ENCODE measurements around the gene CFAP73.
"Not testable (repeated sequence)": the region's sequence is repeated elsewhere in the genome, so short reads cannot be mapped to it uniquely, and the experiment has no call there.

The CFAP73 gene

DNA sequence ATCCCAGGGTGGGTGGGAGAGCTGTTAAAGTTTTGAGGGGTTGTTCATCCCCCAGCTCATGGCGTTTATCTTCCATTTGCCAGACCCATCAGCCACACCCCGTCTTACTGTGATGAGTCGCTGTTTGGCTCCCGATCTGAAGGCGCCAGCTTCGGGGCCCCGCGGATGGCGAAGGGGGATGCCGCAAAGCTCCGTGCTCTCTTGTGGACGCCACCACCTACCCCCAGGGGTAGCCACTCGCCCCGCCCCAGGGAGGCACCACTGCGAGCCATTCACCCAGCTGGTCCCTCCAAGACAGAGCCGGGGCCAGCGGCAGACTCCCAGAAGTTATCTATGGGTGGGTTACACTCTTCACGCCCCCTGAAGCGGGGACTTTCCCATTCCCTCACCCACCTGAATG, 41.7 kb downstream of the CFAP73 start:
- no peak for DNase-seq (ENCODE audit: low read depth)

DNA sequence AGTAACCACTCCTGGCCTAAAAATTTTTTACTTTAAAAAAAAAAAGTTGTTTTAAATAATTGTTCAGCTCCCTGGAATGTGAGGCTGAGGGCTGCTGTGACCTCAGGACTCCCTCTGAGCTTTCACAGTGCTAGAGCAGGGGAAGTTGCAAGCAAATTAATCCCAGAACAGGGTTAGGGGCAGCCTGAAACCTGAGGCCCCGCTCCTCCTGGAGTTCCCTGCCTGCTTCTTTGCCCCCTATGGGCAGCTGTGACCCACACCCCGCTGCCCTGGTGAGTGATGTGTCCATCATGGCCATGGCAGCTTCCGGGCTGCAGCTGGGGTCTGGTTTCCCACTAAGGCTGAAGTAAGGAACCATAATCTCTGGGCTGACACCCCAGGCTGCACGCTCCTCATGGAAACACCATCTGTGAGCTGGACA, 45.5 kb downstream of the CFAP73 start:
- DNase-seq (ENCODE audit: low read depth), result peak; percentile 36

DNA sequence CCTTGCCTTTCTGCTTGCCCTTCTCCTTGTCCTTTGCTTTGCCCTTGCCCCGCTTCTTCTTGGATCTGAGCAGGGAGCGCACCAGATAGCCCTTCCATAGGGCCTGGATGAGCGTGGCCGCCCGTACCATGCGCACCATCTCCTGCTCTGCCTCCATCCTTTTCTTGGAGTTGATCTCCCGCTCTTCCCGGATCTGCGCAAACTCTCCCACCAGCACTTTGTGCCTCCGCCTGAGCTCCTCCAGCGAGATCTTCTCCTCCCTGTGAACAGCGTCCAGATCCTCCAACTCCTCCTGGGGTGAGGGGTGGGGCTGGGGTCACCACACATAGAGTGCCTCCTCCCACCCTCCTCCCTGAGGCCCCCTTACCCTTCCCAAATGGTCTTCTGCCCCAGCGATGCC, 46.1 kb downstream of the CFAP73 start:
- DNase-seq (ENCODE audit: low read depth), result no peak

DNA sequence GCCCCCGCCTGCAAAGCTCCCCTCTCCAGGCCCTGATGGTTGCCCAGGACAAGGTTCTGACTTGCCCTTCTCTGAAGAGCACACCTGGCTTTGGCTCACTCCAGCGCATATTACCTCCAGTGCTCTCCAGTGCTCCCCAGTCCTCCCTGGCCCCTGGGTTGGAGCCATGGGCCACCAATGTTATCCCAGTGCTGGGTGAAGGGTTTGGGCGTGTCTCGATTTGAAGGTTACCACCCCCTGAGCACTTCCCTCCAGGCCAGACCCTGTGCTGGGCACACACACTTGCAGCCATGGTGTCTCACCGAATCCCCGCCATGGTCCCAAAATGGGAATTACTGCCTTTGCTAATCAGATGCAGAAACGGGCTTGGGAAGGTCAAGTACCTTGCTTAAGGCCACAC, 47.1 kb downstream of the CFAP73 start:
- no peak for DNase-seq (ENCODE audit: low read depth)

DNA sequence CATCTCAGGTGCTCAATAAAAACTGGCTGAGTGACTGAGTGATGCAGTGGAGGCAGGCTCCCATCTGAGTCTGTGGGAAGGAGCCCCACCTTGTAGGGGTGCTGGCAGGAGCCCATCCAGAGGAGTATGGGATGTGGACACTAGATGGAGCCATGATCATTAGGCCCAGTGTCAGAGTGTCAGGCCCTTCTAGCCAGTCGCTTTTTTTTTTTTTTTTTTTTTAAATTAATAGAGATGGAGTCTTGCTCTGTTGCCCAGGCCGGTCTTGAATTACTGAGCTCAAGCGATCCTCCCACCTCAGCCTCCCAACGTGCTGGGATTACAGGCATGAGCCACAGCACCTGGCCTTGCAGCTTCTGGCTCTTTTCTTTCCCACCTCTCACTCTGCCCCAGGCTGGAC, 47.5 kb downstream of the CFAP73 start:
- peak; percentile 80 for DNase-seq (ENCODE audit: low read depth)

DNA sequence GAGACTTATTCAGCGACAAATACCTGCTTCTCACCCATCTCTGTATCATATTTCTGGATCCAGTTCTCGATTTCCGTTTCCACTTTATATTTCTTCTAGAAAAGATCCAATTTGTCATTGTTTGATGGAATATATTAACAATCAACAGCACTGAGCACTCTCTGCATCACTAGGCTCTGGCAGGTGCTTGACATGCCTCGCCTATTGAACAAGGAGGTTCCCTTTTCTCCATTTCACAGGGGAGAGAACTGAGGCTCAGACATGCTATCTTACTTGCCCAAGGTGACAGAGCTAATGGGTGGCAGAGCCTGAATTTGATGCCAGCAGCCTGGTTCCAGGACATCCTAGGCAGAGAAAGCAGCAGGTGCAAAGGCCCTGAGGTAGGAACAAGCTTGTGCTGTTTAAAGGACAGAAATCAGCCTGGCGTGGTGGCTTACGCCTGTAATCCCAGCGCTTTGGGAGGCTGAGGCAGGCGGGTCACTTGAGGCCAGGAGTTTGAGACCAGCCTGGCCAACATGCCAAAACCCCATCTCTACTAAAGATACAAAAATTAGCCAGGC, 48.1 kb downstream of the CFAP73 start:
- no peak for DNase-seq (ENCODE audit: low read depth)

DNA sequence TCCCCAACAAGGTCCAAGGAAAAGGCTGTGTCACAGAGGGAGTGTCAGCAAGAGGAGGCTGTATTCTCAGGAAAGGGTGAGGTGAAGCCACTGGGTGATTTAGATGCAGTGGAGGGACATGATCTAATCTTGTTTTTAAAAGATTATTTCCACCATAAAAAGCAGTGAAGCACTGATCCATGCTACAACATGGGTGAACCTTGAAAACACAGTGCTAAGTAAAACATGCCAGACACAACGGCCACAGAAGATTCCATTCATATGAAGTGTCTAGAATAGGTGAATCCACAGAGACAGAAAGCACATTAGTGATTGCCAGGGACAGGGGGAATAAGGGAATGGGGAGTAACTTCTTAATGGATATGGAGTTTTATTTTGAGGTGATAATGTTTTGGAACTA, 48.8 kb downstream of the CFAP73 start:
- no peak for DNase-seq (ENCODE audit: low read depth)

DNA sequence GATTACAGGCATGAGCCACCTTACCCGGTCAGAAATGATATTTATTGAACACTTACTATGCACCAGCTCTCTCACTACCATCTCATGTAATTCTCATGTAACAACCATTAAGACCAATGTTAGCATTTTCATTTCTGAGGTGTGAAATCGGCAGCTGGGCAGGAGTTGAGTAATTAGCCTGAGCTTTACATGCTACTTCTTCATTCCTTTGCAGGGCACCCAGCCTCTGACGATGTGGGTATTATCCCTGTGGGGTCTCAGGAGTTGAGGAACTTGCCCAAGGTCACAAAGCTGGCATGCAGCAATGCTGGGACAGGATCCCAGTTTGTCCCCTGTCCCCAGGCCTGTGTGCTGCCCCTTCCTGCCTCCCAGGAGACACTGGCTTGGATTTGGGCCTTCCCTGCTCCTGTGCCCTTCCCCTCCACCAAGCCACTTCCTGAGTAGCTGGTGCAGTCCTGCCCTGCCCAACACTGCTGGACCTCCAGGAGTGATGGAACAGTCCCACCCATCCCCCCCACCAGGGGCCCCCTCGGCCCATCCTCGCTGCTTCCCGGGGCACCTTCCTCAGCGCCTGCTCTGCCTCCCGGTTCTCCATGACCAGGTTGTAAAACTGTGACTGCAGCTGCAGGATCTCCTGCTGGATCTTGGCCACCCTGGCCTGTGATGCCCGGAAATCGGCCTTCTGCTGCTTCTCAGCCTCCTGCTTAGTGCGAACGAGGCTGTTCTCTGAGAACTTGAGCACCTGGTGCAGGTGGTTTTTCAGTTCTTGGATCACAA, 50.7 kb downstream of the CFAP73 start:
- DNase-seq (ENCODE audit: low read depth), result no peak

DNA sequence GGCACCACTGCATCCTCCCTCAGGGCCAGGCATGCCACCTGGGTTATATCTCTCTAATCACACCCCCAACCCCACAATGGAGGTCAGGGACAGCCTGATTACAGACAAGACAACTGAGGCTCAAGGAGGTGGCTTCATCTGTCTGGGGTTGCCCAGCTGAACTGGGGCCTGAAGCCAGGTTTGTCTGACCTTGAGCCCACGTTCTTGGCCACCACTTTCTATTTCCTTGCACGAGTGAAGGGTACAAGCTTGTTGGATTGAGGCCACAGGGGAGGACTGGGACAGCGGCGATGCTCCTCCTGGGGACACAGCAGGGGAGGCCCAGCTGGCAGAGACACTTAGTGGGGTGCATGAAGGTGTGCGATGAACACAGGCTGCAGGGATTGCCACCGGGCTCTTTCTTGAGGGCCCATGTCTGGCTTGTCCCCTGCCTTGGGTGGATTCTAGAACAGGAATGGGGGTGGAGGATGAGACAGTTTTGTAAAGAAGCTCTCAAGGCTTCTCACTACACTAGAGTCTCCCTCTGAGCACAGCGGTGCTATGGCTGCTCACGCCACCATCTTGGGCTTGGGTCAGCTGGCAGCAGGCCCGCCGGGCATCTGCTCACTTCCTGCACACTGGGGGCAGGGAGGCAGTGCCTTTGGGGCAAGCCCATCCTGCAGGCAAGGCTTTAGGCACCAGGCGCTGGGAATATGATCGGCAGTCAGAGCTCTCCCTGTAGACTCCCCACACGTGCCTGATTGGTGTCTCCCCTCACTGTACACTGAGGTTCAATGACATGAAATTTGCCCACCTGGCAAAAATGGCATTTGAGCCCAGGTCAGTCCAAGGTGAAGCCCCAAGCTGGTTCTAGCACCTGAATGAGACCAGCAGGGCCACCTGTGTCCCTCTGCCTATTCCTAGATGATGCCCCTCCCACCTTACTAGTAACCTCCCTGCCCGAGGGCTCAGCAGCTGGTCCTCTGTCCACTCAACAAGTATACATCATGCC, 52.0 kb downstream of the CFAP73 start:
- no peak for DNase-seq (ENCODE audit: low read depth)

DNA sequence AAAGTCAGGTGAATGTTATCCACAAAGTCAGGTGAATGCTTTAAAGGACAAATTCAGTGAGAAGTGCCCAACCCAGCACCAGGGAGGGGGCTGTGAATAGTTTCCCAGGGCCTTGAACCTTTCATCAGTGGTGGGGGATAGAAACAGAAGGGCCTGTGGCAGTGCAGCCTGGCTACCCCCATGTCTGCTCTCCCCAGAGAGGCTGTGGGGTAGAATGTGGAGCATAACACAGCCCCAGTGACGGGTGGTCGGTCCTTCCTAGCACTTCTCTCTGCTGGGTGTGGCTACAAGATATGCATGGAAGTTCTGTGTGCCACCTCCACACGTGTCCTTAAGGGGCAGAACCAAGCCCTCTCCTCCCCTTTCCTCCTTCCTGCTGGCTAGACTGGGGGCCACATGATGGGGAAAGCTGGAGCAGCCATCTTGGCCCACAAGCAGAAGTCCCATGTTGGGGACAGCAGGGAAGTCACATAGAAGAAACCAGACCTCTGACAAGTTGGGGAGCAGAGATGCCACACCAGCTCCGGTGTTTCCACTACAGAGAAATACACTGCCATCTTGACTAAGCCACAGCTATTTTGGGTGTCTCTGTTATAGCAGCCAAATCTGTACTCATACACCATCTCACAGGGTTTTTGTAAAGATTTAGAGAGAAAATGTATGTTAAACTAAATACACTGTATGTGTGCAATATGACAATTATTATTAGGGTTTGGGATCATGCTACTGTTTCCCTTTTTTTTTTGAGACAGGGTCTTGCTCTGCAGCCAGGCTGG, 53.0 kb downstream of the CFAP73 start:
- no peak for DNase-seq (ENCODE audit: low read depth)

DNA sequence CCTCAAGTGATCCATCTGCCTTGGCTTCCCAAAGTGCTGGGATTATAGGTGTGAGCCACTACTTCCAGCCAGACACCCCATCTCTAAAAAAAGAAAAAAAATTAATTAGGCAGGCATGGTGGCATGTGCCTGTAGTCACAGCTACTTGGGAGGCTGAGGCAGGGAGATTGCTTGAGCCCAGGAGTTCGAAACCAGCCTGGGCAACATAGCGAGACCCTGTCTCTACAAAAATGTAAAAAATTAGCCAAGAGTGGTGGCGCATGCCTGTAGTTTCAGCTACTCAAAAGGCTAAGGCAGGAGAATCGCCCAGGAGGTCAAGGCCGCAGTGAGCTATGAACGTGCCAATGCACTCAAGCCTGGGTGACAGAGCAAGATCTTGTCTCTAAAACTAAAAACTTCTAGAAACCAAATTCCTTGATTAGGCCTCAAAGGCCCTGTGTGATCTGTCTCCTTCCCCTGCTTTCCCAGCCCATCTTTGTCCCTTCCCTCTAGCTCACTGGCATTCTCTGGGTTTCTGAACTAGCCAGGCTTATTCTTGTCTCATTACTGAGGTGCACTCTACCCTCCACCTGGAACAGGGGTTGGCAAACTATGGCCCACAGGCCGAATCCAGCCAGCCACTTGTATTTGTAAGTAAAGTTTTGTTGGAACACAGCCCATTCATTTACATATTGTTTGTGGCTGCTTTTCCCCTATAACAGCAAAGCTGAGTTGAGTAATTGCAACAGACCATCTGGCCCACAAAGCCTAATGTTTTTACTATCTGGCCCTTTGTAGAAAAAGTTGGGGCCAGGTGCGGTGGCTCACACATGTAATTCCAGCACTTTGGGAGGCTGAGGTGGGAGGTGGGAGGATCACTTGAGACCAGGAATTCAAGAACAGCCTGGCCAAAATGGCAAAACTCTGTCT, 54.6 kb downstream of the CFAP73 start:
- DNase-seq (ENCODE audit: low read depth), result peak; percentile 45

DNA sequence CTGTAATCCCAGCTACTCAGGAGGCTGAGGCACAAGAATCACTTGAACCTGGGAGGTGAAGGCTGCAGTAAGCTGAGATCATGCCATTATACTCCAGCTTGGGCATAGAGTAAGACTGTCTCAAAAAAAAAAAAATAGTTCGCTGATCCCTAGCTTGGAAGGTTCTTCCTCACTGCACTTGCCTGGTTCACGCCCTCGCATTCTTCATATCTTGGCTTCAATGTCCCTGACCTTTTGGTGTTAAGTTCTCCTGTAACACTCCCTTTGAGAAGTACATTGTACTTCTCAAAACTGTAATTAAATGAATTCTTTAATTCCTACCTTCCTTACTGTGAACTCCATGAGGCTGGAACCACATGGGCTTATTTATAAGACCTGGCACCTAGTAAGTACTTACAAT, 55.3 kb downstream of the CFAP73 start:
- DNase-seq (ENCODE audit: low read depth), result no peak

DNA sequence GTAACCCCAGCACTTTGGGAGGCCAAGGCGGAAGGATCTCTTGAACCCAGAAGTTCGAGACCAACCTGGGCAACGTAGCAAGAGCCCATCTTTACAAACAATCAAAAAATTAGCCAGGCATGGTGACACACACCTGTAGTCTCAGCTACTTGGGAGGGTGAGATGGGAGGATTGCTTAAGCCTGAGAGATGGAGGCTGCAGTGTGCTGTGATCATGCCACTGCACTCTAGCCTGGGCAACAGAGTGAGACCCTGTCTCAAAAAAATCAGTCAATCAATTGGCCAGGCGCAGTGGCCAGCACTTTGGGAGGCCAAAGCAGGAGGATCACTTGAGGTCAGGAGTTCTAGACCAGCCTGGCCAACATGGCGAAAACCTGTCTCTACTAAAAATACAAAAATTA, 57.3 kb downstream of the CFAP73 start:
- not testable (repeated sequence) for DNase-seq (ENCODE audit: low read depth)

DNA sequence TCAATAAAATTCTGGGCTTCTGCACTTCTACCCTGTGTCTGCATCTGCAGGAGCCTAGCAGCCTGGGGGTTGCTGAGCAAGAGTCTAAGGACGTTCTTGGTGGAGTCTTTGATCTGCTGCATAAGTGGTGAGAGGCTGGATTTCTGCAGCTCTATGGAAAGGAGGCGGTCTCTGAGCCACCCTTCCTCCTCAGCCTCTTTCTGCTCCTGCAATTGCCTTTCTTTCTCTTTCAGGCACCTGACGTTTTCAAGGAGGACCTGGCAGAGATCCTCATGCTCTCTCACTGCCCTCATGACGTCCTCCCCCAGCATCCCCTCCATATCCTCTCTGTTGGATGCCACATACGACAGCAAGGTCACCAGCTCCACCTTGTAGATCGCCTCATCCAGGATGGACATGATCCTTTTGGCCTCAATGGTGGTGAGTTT, 58.1 kb downstream of the CFAP73 start:
- no peak for DNase-seq (ENCODE audit: low read depth)

DNA sequence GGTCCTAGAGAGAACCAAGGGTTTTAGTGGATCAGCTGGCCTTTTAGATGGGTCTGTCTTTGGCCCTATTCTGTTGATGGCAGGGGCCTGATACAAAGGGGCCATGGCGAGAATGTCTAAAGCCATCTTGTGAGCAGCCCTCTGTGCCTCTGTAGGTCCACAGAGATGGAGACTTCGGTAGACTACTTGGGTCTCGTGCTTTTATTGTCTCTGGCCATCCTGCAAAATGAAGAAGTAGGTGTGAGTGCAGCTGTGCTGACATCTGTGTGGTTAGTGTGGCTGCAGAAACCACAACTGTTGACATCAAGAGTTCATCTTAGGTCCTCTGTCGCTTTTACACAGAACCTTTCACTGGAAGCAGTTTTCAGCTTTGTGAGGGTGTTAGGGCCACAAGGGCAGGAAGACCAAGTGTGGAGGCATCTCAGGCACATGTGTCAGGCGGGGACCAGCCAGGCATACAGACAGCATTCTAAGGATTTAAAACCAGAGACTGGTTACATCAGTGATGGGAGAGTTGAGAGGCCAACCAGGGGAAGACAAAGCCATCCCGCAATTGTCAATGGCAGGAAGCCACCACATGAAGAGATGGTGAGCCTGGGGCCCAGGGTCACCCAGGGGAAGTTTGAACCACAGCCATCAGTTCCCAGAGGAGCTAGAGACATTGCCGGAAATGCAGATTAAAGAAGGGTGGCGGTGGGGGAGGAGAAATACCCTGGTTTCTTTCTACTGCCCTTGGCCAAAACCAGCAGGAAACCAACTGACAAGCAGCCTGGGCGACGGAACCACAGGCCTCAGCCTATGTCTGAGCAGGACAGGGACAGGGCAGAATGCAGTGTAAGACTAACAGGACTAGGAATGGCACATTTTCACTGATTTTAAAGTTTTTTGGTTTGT, 58.8 kb downstream of the CFAP73 start:
- DNase-seq (ENCODE audit: low read depth), result no peak

Measured in fibroblast of gingiva (primary cell).